ENCODE measurements around the gene S100A9. TPM values are rescaled to one million over a fixed set of nuclear protein-coding genes. Genes with fewer than 3 reads are reported as not detected.
A peak's percentile ranks its signal among the peaks of the same experiment; 100 is the strongest.
"Not testable (repeated sequence)": the region's sequence is repeated elsewhere in the genome, so short reads cannot be mapped to it uniquely, and the experiment has no call there.

S100A9 gene
- under 1 TPM in 1 of 8 experiments, not detected in 7; 0.71 TPM for total RNA-seq

- WGBS, 10 experiments = 14 to 81% (median 75%) methylated on average over 1 to 10 of the region's 11 CpGs; no CpG with 5 or more reads in 1 of the 10 experiments
Measured at GRCh38 chr1:153357853-153358690, at the start of gene S100A9. TSS of gene S100A9 (plus strand) at chr1:153357854. CDS start at chr1:153358284, 430 bp downstream.

GRCh38 chr1:153308540-153308939 is 49.1 kb upstream of the S100A9 start:
- Histone ChIP-seq H3K4me3 (no peak overlapping the region), H3K27ac (no peak overlapping the region), H3K4me1 (replicated peaks in 1 of 2) (no peaks in the 10 kb centered on the region)
- ATAC-seq (replicated peaks in 6 of 8) = no peak
- in situ Hi-C loops (cut with MboI; ENCODE audit: low pct_unique_long_range_greater_than_20kb in 2 of 9, low sequenced_read_pairs in 9 of 9, unreplicated experiment in 9 of 9) = no loop called here
- 60 to 86% (median 78%) methylated on average over 1 to 2 of the region's 2 CpGs; no CpG with 5 or more reads in 7 of the 10 experiments for WGBS, 10 experiments

More at GRCh38 chr1:153357853-153358690, at the start of gene S100A9:
- Histone ChIP-seq H3K4me3 (no peak within 1 kb of the TSS), H3K4me1 (replicated peaks in 1 of 2) (no peaks in the 10 kb centered on the region), H3K27ac (no peak within 1 kb of the TSS)
- no peak for ATAC-seq (replicated peaks in 6 of 8)
- in situ Hi-C loops (cut with MboI; ENCODE audit: low pct_unique_long_range_greater_than_20kb in 2 of 9, low sequenced_read_pairs in 9 of 9, unreplicated experiment in 9 of 9) = loop anchor here in 4 of 9 experiments (10.0 to 25.0 kb wide), 3 partner anchors 129 to 629 kb away; partner anchors contain the start of genes JTB (in 1 of the 4), RAB13 (in 1 of the 4) and RPS27 (in 1 of the 4)

- in situ Hi-C loops (cut with MboI; ENCODE audit: low pct_unique_long_range_greater_than_20kb in 2 of 9, low sequenced_read_pairs in 9 of 9, unreplicated experiment in 9 of 9) = no loop called here
- Histone ChIP-seq H3K4me1 (replicated peaks in 1 of 2) (no peaks in the 10 kb centered on the region), H3K27ac (no peak overlapping the region), H3K4me3 (no peak overlapping the region)
- WGBS, 10 experiments = 38 to 73% (median 43%) methylated on average over 1 to 2 of the region's 2 CpGs; no CpG with 5 or more reads in 7 of the 10 experiments
- no peak for ATAC-seq (replicated peaks in 6 of 8)
Measured at GRCh38 chr1:153309441-153309840, 48.2 kb upstream of the S100A9 start.

GRCh38 chr1:153310526-153310925 is 47.1 kb upstream of the S100A9 start:
- ATAC-seq (replicated peaks in 6 of 8) = no peak
- in situ Hi-C loops (cut with MboI; ENCODE audit: low pct_unique_long_range_greater_than_20kb in 2 of 9, low sequenced_read_pairs in 9 of 9, unreplicated experiment in 9 of 9) = no loop called here

GRCh38 chr1:153312570-153313186 is 45.0 kb upstream of the S100A9 start, which contains the start of gene PGLYRP3:
TSS of gene PGLYRP3 (minus strand) at chr1:153312952. CDS start at chr1:153310665, 2,287 bp downstream.
- 0 to 57% (median 23%) methylated on average over 1 to 3 of the region's 4 CpGs; no CpG with 5 or more reads in 4 of the 10 experiments for WGBS, 10 experiments
- ATAC-seq (replicated peaks in 6 of 8) = no peak
- H3K4me3 ChIP-seq = no peak within 1 kb of the TSS
- H3K27ac ChIP-seq = no peak within 1 kb of the TSS
- in situ Hi-C loops (cut with MboI; ENCODE audit: low pct_unique_long_range_greater_than_20kb in 2 of 9, low sequenced_read_pairs in 9 of 9, unreplicated experiment in 9 of 9) = no loop called here
- no peaks in the 10 kb centered on the region for H3K4me1 ChIP-seq (replicated peaks in 1 of 2)

More at GRCh38 chr1:153310526-153310925, 47.1 kb upstream of the S100A9 start:
- no peak overlapping the region for H3K4me3 ChIP-seq
- 0 to 66% (median 29%) methylated on average over 1 to 7 of the region's 7 CpGs for WGBS, 10 experiments
- no peak overlapping the region for H3K27ac ChIP-seq
- H3K4me1 ChIP-seq (replicated peaks in 1 of 2) = no peaks in the 10 kb centered on the region

GRCh38 chr1:153313288-153313687 is 44.4 kb upstream of the S100A9 start:
- ATAC-seq (replicated peaks in 6 of 8) = no peak
- 66 to 92% (median 84%) methylated on average over 1 to 2 of the region's 2 CpGs; no CpG with 5 or more reads in 6 of the 10 experiments for WGBS, 10 experiments
- in situ Hi-C loops (cut with MboI; ENCODE audit: low pct_unique_long_range_greater_than_20kb in 2 of 9, low sequenced_read_pairs in 9 of 9, unreplicated experiment in 9 of 9) = no loop called here
- Histone ChIP-seq H3K4me3 (no peak overlapping the region), H3K27ac (no peak overlapping the region), H3K4me1 (replicated peaks in 1 of 2) (no peaks in the 10 kb centered on the region)

- H3K4me3 ChIP-seq; in situ Hi-C loops (cut with MboI; ENCODE audit: low pct_unique_long_range_greater_than_20kb in 2 of 9, low sequenced_read_pairs in 9 of 9, unreplicated experiment in 9 of 9); H3K4me1 ChIP-seq (replicated peaks in 1 of 2); H3K27ac ChIP-seq; ATAC-seq (replicated peaks in 6 of 8): not testable (repeated sequence)
Measured at GRCh38 chr1:153314388-153314787, 43.3 kb upstream of the S100A9 start.

- H3K4me1 ChIP-seq (replicated peaks in 1 of 2); ATAC-seq (replicated peaks in 6 of 8); H3K27ac ChIP-seq; H3K4me3 ChIP-seq; in situ Hi-C loops (cut with MboI; ENCODE audit: low pct_unique_long_range_greater_than_20kb in 2 of 9, low sequenced_read_pairs in 9 of 9, unreplicated experiment in 9 of 9): not testable (repeated sequence)
Measured at GRCh38 chr1:153316013-153316412, 41.6 kb upstream of the S100A9 start.

GRCh38 chr1:153318145-153318544 is 39.5 kb upstream of the S100A9 start:
- ATAC-seq (replicated peaks in 6 of 8); H3K4me1 ChIP-seq (replicated peaks in 1 of 2); H3K27ac ChIP-seq; H3K4me3 ChIP-seq; in situ Hi-C loops (cut with MboI; ENCODE audit: low pct_unique_long_range_greater_than_20kb in 2 of 9, low sequenced_read_pairs in 9 of 9, unreplicated experiment in 9 of 9): not testable (repeated sequence)
- 18 to 83% (median 71%) methylated on average over 1 to 7 of the region's 7 CpGs for WGBS, 10 experiments

GRCh38 chr1:153322568-153322967 is 35.1 kb upstream of the S100A9 start:
- no peak for ATAC-seq (replicated peaks in 6 of 8)
- Histone ChIP-seq H3K27ac (no peak overlapping the region), H3K4me3 (no peak overlapping the region), H3K4me1 (replicated peaks in 1 of 2) (no peaks in the 10 kb centered on the region)
- in situ Hi-C loops (cut with MboI; ENCODE audit: low pct_unique_long_range_greater_than_20kb in 2 of 9, low sequenced_read_pairs in 9 of 9, unreplicated experiment in 9 of 9) = no loop called here
- 0 to 5% (median 0%) methylated on average over 1 of the region's 1 CpG; no CpG with 5 or more reads in 1 of the 10 experiments for WGBS, 10 experiments

- ATAC-seq (replicated peaks in 6 of 8) = no peak
- no peak overlapping the region for H3K4me3 ChIP-seq
- no peak overlapping the region for H3K27ac ChIP-seq
- H3K4me1 ChIP-seq (replicated peaks in 1 of 2) = no peaks in the 10 kb centered on the region
- in situ Hi-C loops (cut with MboI; ENCODE audit: low pct_unique_long_range_greater_than_20kb in 2 of 9, low sequenced_read_pairs in 9 of 9, unreplicated experiment in 9 of 9) = no loop called here
Measured at GRCh38 chr1:153324912-153325311, 32.7 kb upstream of the S100A9 start.

GRCh38 chr1:153333902-153334301 is 23.8 kb upstream of the S100A9 start:
- in situ Hi-C loops (cut with MboI; ENCODE audit: low pct_unique_long_range_greater_than_20kb in 2 of 9, low sequenced_read_pairs in 9 of 9, unreplicated experiment in 9 of 9) = no loop called here
- ATAC-seq (replicated peaks in 6 of 8) = no peak
- H3K4me3 ChIP-seq = no peak overlapping the region
- 0 to 93% (median 75%) methylated on average over 1 of the region's 1 CpG; no CpG with 5 or more reads in 3 of the 10 experiments for WGBS, 10 experiments
- no peaks in the 10 kb centered on the region for H3K4me1 ChIP-seq (replicated peaks in 1 of 2)
- H3K27ac ChIP-seq = no peak overlapping the region

- in situ Hi-C loops (cut with MboI; ENCODE audit: low pct_unique_long_range_greater_than_20kb in 2 of 9, low sequenced_read_pairs in 9 of 9, unreplicated experiment in 9 of 9) = no loop called here
- Histone ChIP-seq H3K4me3 (no peak overlapping the region), H3K4me1 (replicated peaks in 1 of 2) (no peaks in the 10 kb centered on the region), H3K27ac (no peak overlapping the region)
- peak in 2 of 8 experiments; percentile 23 to 24 for ATAC-seq (replicated peaks in 6 of 8)
Measured at GRCh38 chr1:153336650-153337049, 21.0 kb upstream of the S100A9 start.
